ENCODE measurements around the gene SMCO1.
"Not testable (repeated sequence)": the region's sequence is repeated elsewhere in the genome, so short reads cannot be mapped to it uniquely, and the experiment has no call there.

Gene SMCO1

GRCh38 chr3:196486263-196486662 is 28.9 kb downstream of the SMCO1 start:
- no CpG with 5 or more reads among the region's 8 CpGs for WGBS (ENCODE audit: extremely low coverage, insufficient coverage, low lambda C conversion rate)
- H3K4ac ChIP-seq (ENCODE audit: low read depth, low read length) = no peak overlapping the region
- peak; percentile 13 for DNase-seq
- no peak overlapping the region for H3K4me2 ChIP-seq (ENCODE audit: low read length)
- H3K4me3 ChIP-seq (ENCODE audit: low read length) = no peak overlapping the region
- no peak overlapping the region for H2BK120ac ChIP-seq (ENCODE audit: low read depth, low read length)
- no peak overlapping the region for H2AK5ac ChIP-seq (ENCODE audit: low read length)
- H3K27me3 ChIP-seq (ENCODE audit: insufficient read depth, low read length, poor library complexity) = no peaks in the 10 kb centered on the region
- no peak overlapping the region for H3K27ac ChIP-seq (ENCODE audit: low read depth, low read length)
- no peak overlapping the region for H4K5ac ChIP-seq (ENCODE audit: low read length)
- no peak overlapping the region for H3K18ac ChIP-seq (ENCODE audit: low read length)
- no peak overlapping the region for H3K9ac ChIP-seq (ENCODE audit: low read length)
- H3K36me3 ChIP-seq (ENCODE audit: control insufficient read depth, insufficient read depth, low read length) = peaks cover 6% of the 10 kb centered on the region
- peaks cover 8% of the 10 kb centered on the region for H3K79me2 ChIP-seq (ENCODE audit: control insufficient read depth, insufficient read depth, low read length)
- H3K79me1 ChIP-seq (ENCODE audit: low read length) = peaks cover 5% of the 10 kb centered on the region
- H3K4me1 ChIP-seq (ENCODE audit: control insufficient read depth, low read depth, low read length) = no peaks in the 10 kb centered on the region
- no peak overlapping the region for H4K8ac ChIP-seq (ENCODE audit: low read depth, low read length)
- no peak overlapping the region for H2BK15ac ChIP-seq (replicated peaks; ENCODE audit: low read depth)
- no peak overlapping the region for H2BK5ac ChIP-seq (ENCODE audit: low read length)
- H3K23ac ChIP-seq (ENCODE audit: low read length) = no peak overlapping the region
- no peak overlapping the region for H3K56ac ChIP-seq (ENCODE audit: low read length)

- Histone ChIP-seq H2AK5ac (ENCODE audit: low read length) (no peak overlapping the region), H4K5ac (ENCODE audit: low read length) (no peak overlapping the region), H3K79me1 (ENCODE audit: low read length) (no peaks in the 10 kb centered on the region), H3K27me3 (ENCODE audit: insufficient read depth, low read length, poor library complexity) (no peaks in the 10 kb centered on the region), H3K4me1 (ENCODE audit: control insufficient read depth, low read depth, low read length) (no peaks in the 10 kb centered on the region), H2BK15ac (replicated peaks; ENCODE audit: low read depth) (no peak overlapping the region), H3K4ac (ENCODE audit: low read depth, low read length) (no peak overlapping the region), H3K79me2 (ENCODE audit: control insufficient read depth, insufficient read depth, low read length) (no peaks in the 10 kb centered on the region), H2BK120ac (ENCODE audit: low read depth, low read length) (no peak overlapping the region), H2BK5ac (ENCODE audit: low read length) (no peak overlapping the region), H3K4me3 (ENCODE audit: low read length) (no peak overlapping the region), H3K4me2 (ENCODE audit: low read length) (no peak overlapping the region), H3K36me3 (ENCODE audit: control insufficient read depth, insufficient read depth, low read length) (peaks cover 7% of the 10 kb centered on the region), H3K23ac (ENCODE audit: low read length) (no peak overlapping the region), H3K9ac (ENCODE audit: low read length) (no peak overlapping the region), H3K56ac (ENCODE audit: low read length) (no peak overlapping the region), H3K27ac (ENCODE audit: low read depth, low read length) (no peak overlapping the region), H4K8ac (ENCODE audit: low read depth, low read length) (no peak overlapping the region), H3K18ac (ENCODE audit: low read length) (no peak overlapping the region)
- WGBS (ENCODE audit: extremely low coverage, insufficient coverage, low lambda C conversion rate) = no CpG with 5 or more reads among the region's 4 CpGs
- no peak for DNase-seq
Observed at GRCh38 chr3:196477678-196478077, 37.5 kb downstream of the SMCO1 start.

- Histone ChIP-seq H3K36me3 (ENCODE audit: control insufficient read depth, insufficient read depth, low read length) (peaks cover 9% of the 10 kb centered on the region), H3K4me1 (ENCODE audit: control insufficient read depth, low read depth, low read length) (no peaks in the 10 kb centered on the region), H3K56ac (ENCODE audit: low read length) (no peak overlapping the region), H3K79me1 (ENCODE audit: low read length) (peaks cover 2% of the 10 kb centered on the region), H4K5ac (ENCODE audit: low read length) (no peak overlapping the region), H2AK5ac (ENCODE audit: low read length) (no peak overlapping the region), H2BK5ac (ENCODE audit: low read length) (no peak overlapping the region), H3K4me2 (ENCODE audit: low read length) (no peak overlapping the region), H3K9ac (ENCODE audit: low read length) (no peak overlapping the region), H3K27ac (ENCODE audit: low read depth, low read length) (no peak overlapping the region), H3K23ac (ENCODE audit: low read length) (no peak overlapping the region), H2BK120ac (ENCODE audit: low read depth, low read length) (no peak overlapping the region), H2BK15ac (replicated peaks; ENCODE audit: low read depth) (no peak overlapping the region), H3K27me3 (ENCODE audit: insufficient read depth, low read length, poor library complexity) (no peaks in the 10 kb centered on the region), H4K8ac (ENCODE audit: low read depth, low read length) (no peak overlapping the region), H3K79me2 (ENCODE audit: control insufficient read depth, insufficient read depth, low read length) (no peaks in the 10 kb centered on the region), H3K4me3 (ENCODE audit: low read length) (no peak overlapping the region), H3K18ac (ENCODE audit: low read length) (no peak overlapping the region), H3K4ac (ENCODE audit: low read depth, low read length) (no peak overlapping the region)
- DNase-seq = no peak
- WGBS (ENCODE audit: extremely low coverage, insufficient coverage, low lambda C conversion rate) = no CpG with 5 or more reads among the region's 8 CpGs
Observed at GRCh38 chr3:196472286-196472685, 42.9 kb downstream of the SMCO1 start.

GRCh38 chr3:196471551-196471950 is 43.6 kb downstream of the SMCO1 start:
- no peak overlapping the region for H2BK15ac ChIP-seq (replicated peaks; ENCODE audit: low read depth)
- H2BK5ac ChIP-seq (ENCODE audit: low read length) = no peak overlapping the region
- WGBS (ENCODE audit: extremely low coverage, insufficient coverage, low lambda C conversion rate) = no CpG with 5 or more reads among the region's 2 CpGs
- H3K27ac ChIP-seq (ENCODE audit: low read depth, low read length) = no peak overlapping the region
- peaks cover 9% of the 10 kb centered on the region for H3K36me3 ChIP-seq (ENCODE audit: control insufficient read depth, insufficient read depth, low read length)
- H3K9ac ChIP-seq (ENCODE audit: low read length) = no peak overlapping the region
- H3K79me1 ChIP-seq (ENCODE audit: low read length) = peaks cover 2% of the 10 kb centered on the region
- H3K4ac ChIP-seq (ENCODE audit: low read depth, low read length) = no peak overlapping the region
- H4K5ac ChIP-seq (ENCODE audit: low read length) = no peak overlapping the region
- no peak overlapping the region for H3K4me3 ChIP-seq (ENCODE audit: low read length)
- no peaks in the 10 kb centered on the region for H3K79me2 ChIP-seq (ENCODE audit: control insufficient read depth, insufficient read depth, low read length)
- no peak overlapping the region for H3K56ac ChIP-seq (ENCODE audit: low read length)
- H3K4me2 ChIP-seq (ENCODE audit: low read length) = no peak overlapping the region
- H3K4me1 ChIP-seq (ENCODE audit: control insufficient read depth, low read depth, low read length) = no peaks in the 10 kb centered on the region
- no peak overlapping the region for H3K23ac ChIP-seq (ENCODE audit: low read length)
- no peak overlapping the region for H4K8ac ChIP-seq (ENCODE audit: low read depth, low read length)
- no peak overlapping the region for H3K18ac ChIP-seq (ENCODE audit: low read length)
- no peak overlapping the region for H2AK5ac ChIP-seq (ENCODE audit: low read length)
- H3K27me3 ChIP-seq (ENCODE audit: insufficient read depth, low read length, poor library complexity) = no peaks in the 10 kb centered on the region
- DNase-seq = peak; percentile 18
- H2BK120ac ChIP-seq (ENCODE audit: low read depth, low read length) = no peak overlapping the region

GRCh38 chr3:196470182-196470581 is 45.0 kb downstream of the SMCO1 start:
- not testable (repeated sequence) for H3K4ac ChIP-seq (ENCODE audit: low read depth, low read length); H4K8ac ChIP-seq (ENCODE audit: low read depth, low read length); H3K27me3 ChIP-seq (ENCODE audit: insufficient read depth, low read length, poor library complexity); H3K4me2 ChIP-seq (ENCODE audit: low read length); H4K5ac ChIP-seq (ENCODE audit: low read length); H2BK5ac ChIP-seq (ENCODE audit: low read length); H3K56ac ChIP-seq (ENCODE audit: low read length); H3K79me1 ChIP-seq (ENCODE audit: low read length); H3K79me2 ChIP-seq (ENCODE audit: control insufficient read depth, insufficient read depth, low read length); H3K36me3 ChIP-seq (ENCODE audit: control insufficient read depth, insufficient read depth, low read length); H2BK15ac ChIP-seq (replicated peaks; ENCODE audit: low read depth); H3K4me3 ChIP-seq (ENCODE audit: low read length); H2BK120ac ChIP-seq (ENCODE audit: low read depth, low read length); DNase-seq; H3K18ac ChIP-seq (ENCODE audit: low read length); H3K23ac ChIP-seq (ENCODE audit: low read length); H2AK5ac ChIP-seq (ENCODE audit: low read length); H3K4me1 ChIP-seq (ENCODE audit: control insufficient read depth, low read depth, low read length); H3K9ac ChIP-seq (ENCODE audit: low read length); H3K27ac ChIP-seq (ENCODE audit: low read depth, low read length)
- WGBS (ENCODE audit: extremely low coverage, insufficient coverage, low lambda C conversion rate) = no CpG with 5 or more reads among the region's 3 CpGs

- Histone ChIP-seq H3K27me3 (ENCODE audit: insufficient read depth, low read length, poor library complexity) (no peaks in the 10 kb centered on the region), H3K23ac (ENCODE audit: low read length) (no peak overlapping the region), H3K36me3 (ENCODE audit: control insufficient read depth, insufficient read depth, low read length) (no peaks in the 10 kb centered on the region), H2BK5ac (ENCODE audit: low read length) (no peak overlapping the region), H3K27ac (ENCODE audit: low read depth, low read length) (no peak overlapping the region), H3K4me3 (ENCODE audit: low read length) (no peak overlapping the region), H2BK120ac (ENCODE audit: low read depth, low read length) (no peak overlapping the region), H2BK15ac (replicated peaks; ENCODE audit: low read depth) (no peak overlapping the region), H3K79me1 (ENCODE audit: low read length) (no peaks in the 10 kb centered on the region), H2AK5ac (ENCODE audit: low read length) (no peak overlapping the region), H3K9ac (ENCODE audit: low read length) (no peak overlapping the region), H3K79me2 (ENCODE audit: control insufficient read depth, insufficient read depth, low read length) (no peaks in the 10 kb centered on the region), H3K4me1 (ENCODE audit: control insufficient read depth, low read depth, low read length) (no peaks in the 10 kb centered on the region), H4K8ac (ENCODE audit: low read depth, low read length) (no peak overlapping the region), H3K4ac (ENCODE audit: low read depth, low read length) (no peak overlapping the region), H4K5ac (ENCODE audit: low read length) (no peak overlapping the region), H3K18ac (ENCODE audit: low read length) (no peak overlapping the region), H3K4me2 (ENCODE audit: low read length) (no peak overlapping the region), H3K56ac (ENCODE audit: low read length) (no peak overlapping the region)
- DNase-seq = no peak
- whole genome bisulfite sequencing (ENCODE audit: extremely low coverage, insufficient coverage, low lambda C conversion rate) = no CpG with 5 or more reads among the region's 3 CpGs
Observed at GRCh38 chr3:196463804-196464203, 51.3 kb downstream of the SMCO1 start.

Measured in mesendoderm (in vitro differentiated cells).